Neural cell (in vitro differentiated cells): Measurements from ENCODE around the gene GNA12. TPM values are rescaled to one million over a fixed set of nuclear protein-coding genes. Genes with fewer than 3 reads are reported as not detected.

ENCODE experiments used
- H2AFZ ChIP-seq: fragments of 200-600, 300-800 bp; sonication (generic), shearing (Covaris generic); 2 replicates; pipeline ENCODE4 v1.6.0; 2014; ENCODE audit warnings: low read depth, mild to moderate bottlenecking, antibody characterized with exemption, low read length, moderate library complexity
- H3F3A ChIP-seq: fragments of 200-600 bp; shearing (Covaris generic); 2 replicates; pipeline ENCODE4 v1.6.1; 2016; ENCODE audit warnings: mild to moderate bottlenecking, moderate library complexity, mixed read lengths, antibody characterized with exemption, low read length; ENCODE audit not compliant: insufficient read depth, poor library complexity, severe bottlenecking
- H3K27ac ChIP-seq: fragments of 200-600, 300-800 bp; sonication (generic), shearing (Covaris generic); 2 replicates; pipeline ENCODE4 v1.5.1; 2014; ENCODE audit warnings: mild to moderate bottlenecking, low read length, moderate library complexity
- H3K27me3 ChIP-seq: fragments of 300-800, 200-600 bp; sonication (generic), shearing (Covaris generic); 2 replicates; pipeline ENCODE4 v1.6.0; 2014; ENCODE audit warnings: mild to moderate bottlenecking, low read depth, low read length, moderate library complexity; ENCODE audit not compliant: insufficient read depth
- H3K36me3 ChIP-seq: fragments of 300-800, 200-600 bp; sonication (generic), shearing (Covaris generic); 2 replicates; pipeline ENCODE4 v1.5.1; 2014; ENCODE audit warnings: mild to moderate bottlenecking, antibody characterized with exemption, low read length, moderate library complexity; ENCODE audit not compliant: insufficient read depth
- H3K4me2 ChIP-seq: fragments of 300-800, 200-600 bp; sonication (generic), shearing (Covaris generic); 2 replicates; pipeline ENCODE4 v1.6.0; 2014; ENCODE audit warnings: mild to moderate bottlenecking, low read length
- H3K4me3 ChIP-seq: fragments of 300-800, 200-600 bp; sonication (generic), shearing (Covaris generic); 2 replicates; pipeline ENCODE4 v1.5.1; 2014; ENCODE audit warnings: mild to moderate bottlenecking, low read length, moderate library complexity
- H3K79me2 ChIP-seq: fragments of 200-600 bp; shearing (Covaris generic); replicated peaks from 2 replicates; pipeline ENCODE4 v1.6.0; 2014; ENCODE audit warnings: mild to moderate bottlenecking, low read length, moderate library complexity; ENCODE audit not compliant: insufficient read depth
- H3K9ac ChIP-seq: fragments of 300-800, 200-600 bp; sonication (generic), shearing (Covaris generic); 2 replicates; pipeline ENCODE4 v1.6.1; 2016; ENCODE audit warnings: mild to moderate bottlenecking, low read length, mixed read lengths
- H3K9me2 ChIP-seq: fragments of 200-600 bp; shearing (Covaris generic); 2 replicates; pipeline ENCODE4 v1.6.1; 2016; ENCODE audit warnings: mild to moderate bottlenecking, low read length, mixed read lengths; ENCODE audit not compliant: insufficient read depth
- H3K9me3 ChIP-seq: fragments of 200-600, 300-800 bp; sonication (generic), shearing (Covaris generic); 2 replicates; pipeline ENCODE4 v1.6.1; 2016; ENCODE audit warnings: mild to moderate bottlenecking, mixed run types, low read length, moderate library complexity, mixed read lengths
- H4K20me1 ChIP-seq: fragments of 200-600 bp; shearing (Covaris generic); 2 replicates; pipeline ENCODE4 v1.6.1; 2016; ENCODE audit warnings: mild to moderate bottlenecking, mixed run types; ENCODE audit not compliant: insufficient read depth
- EP300 ChIP-seq: fragments of 450-650 bp; conservative IDR thresholded peaks from 2 replicates; pipeline ENCODE4 v1.6.1; 2014; ENCODE audit warnings: antibody characterized with exemption, mild to moderate bottlenecking, moderate library complexity; ENCODE audit not compliant: poor library complexity, severe bottlenecking
- EZH2 ChIP-seq: fragments of 200-600, 300-800 bp; shearing (Covaris generic), sonication (generic); IDR thresholded peaks from 2 replicates; pipeline ENCODE4 v1.6.1; 2014; ENCODE audit warnings: antibody characterized with exemption, low read length, borderline replicate concordance, mild to moderate bottlenecking; ENCODE audit not compliant: insufficient read depth, poor library complexity, severe bottlenecking
- MXI1 ChIP-seq: fragments of 450-650 bp; conservative IDR thresholded peaks from 2 replicates; pipeline ENCODE4 v1.6.1; 2014; ENCODE audit warnings: antibody characterized with exemption, mild to moderate bottlenecking; ENCODE audit not compliant: poor library complexity, severe bottlenecking
- POLR2AphosphoS5 ChIP-seq: IDR thresholded peaks from 2 replicates; pipeline ENCODE4 v1.6.1; 2012
- RAD21 ChIP-seq: fragments of 450-650 bp; conservative IDR thresholded peaks from 2 replicates; pipeline ENCODE4 v1.6.1; 2014; ENCODE audit warnings: antibody characterized with exemption, mild to moderate bottlenecking, moderate library complexity
- SMC3 ChIP-seq: fragments of 450-650 bp; conservative IDR thresholded peaks from 2 replicates; pipeline ENCODE4 v1.6.1; 2014; ENCODE audit warnings: antibody characterized with exemption, mild to moderate bottlenecking, moderate library complexity; ENCODE audit not compliant: poor library complexity
- TAF1 ChIP-seq: IDR thresholded peaks from 2 replicates; pipeline ENCODE4 v1.6.1; 2012; ENCODE audit warnings: low read depth
- polyA plus RNA-seq: library from polyadenylated mRNA; depleted of rRNA; stranded (reverse); fragments of >200 nt; gene quantifications from 2 replicates; pipeline ENCODE4 v1.2.3, GENCODE V29; 2014
- TF ChIP-seq, protein P1 (sequence below): IDR thresholded peaks from 2 replicates; pipeline ENCODE4 v1.6.1; 2012; ENCODE audit warnings: borderline replicate concordance
- TF ChIP-seq, protein P2 (sequence below): fragments of 450-650 bp; IDR thresholded peaks from 2 replicates; pipeline ENCODE4 v1.5.1; 2014; ENCODE audit warnings: antibody characterized with exemption, mild to moderate bottlenecking, moderate library complexity; ENCODE audit not compliant: poor library complexity, severe bottlenecking

GNA12 gene
- polyA plus RNA-seq, 1 donor from 2014 or later, result 15.5 TPM

DNA sequence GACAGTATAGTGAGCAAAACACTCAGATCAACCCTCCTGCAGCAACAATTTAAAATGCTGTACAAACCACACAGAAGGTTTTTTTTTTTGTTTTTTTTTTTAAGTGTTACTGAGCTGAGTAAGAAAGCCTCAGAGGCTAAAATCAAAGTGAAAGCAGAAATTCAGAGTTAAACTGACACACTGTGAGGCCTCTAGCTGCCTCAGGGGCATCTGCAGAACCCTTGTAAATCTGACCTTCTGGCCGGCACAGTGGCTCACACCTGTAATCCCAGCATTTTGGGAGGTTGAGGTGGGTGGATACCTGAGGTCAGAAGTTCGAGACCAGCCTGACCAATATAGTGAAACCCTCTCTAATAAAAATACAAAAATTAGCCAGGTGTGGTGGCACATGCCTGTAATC, 7.4 kb upstream of the GNA12 start:
- Histone ChIP-seq H3K4me2 (no peak overlapping the region), H3K9ac (no peak overlapping the region), H3K79me2 (no peaks in the 10 kb centered on the region), H3K4me3 (no peak overlapping the region), H4K20me1 (no peaks in the 10 kb centered on the region), H2AFZ (no peak overlapping the region), H3K9me3 (no peaks in the 10 kb centered on the region), H3K27ac (no peak overlapping the region), H3K9me2 (no peaks in the 10 kb centered on the region), H3F3A (no peaks in the 10 kb centered on the region), H3K36me3 (no peaks in the 10 kb centered on the region), H3K27me3 (no peaks in the 10 kb centered on the region)
- TF ChIP-seq, protein P1, sequence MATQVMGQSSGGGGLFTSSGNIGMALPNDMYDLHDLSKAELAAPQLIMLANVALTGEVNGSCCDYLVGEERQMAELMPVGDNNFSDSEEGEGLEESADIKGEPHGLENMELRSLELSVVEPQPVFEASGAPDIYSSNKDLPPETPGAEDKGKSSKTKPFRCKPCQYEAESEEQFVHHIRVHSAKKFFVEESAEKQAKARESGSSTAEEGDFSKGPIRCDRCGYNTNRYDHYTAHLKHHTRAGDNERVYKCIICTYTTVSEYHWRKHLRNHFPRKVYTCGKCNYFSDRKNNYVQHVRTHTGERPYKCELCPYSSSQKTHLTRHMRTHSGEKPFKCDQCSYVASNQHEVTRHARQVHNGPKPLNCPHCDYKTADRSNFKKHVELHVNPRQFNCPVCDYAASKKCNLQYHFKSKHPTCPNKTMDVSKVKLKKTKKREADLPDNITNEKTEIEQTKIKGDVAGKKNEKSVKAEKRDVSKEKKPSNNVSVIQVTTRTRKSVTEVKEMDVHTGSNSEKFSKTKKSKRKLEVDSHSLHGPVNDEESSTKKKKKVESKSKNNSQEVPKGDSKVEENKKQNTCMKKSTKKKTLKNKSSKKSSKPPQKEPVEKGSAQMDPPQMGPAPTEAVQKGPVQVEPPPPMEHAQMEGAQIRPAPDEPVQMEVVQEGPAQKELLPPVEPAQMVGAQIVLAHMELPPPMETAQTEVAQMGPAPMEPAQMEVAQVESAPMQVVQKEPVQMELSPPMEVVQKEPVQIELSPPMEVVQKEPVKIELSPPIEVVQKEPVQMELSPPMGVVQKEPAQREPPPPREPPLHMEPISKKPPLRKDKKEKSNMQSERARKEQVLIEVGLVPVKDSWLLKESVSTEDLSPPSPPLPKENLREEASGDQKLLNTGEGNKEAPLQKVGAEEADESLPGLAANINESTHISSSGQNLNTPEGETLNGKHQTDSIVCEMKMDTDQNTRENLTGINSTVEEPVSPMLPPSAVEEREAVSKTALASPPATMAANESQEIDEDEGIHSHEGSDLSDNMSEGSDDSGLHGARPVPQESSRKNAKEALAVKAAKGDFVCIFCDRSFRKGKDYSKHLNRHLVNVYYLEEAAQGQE, result no peak
- TF ChIP-seq SMC3, result no peak
- no peak for TF ChIP-seq POLR2AphosphoS5
- no peak for TF ChIP-seq EP300
- no peak for TF ChIP-seq TAF1
- no peak for TF ChIP-seq MXI1
- TF ChIP-seq RAD21, result no peak
- TF ChIP-seq, protein P2, sequence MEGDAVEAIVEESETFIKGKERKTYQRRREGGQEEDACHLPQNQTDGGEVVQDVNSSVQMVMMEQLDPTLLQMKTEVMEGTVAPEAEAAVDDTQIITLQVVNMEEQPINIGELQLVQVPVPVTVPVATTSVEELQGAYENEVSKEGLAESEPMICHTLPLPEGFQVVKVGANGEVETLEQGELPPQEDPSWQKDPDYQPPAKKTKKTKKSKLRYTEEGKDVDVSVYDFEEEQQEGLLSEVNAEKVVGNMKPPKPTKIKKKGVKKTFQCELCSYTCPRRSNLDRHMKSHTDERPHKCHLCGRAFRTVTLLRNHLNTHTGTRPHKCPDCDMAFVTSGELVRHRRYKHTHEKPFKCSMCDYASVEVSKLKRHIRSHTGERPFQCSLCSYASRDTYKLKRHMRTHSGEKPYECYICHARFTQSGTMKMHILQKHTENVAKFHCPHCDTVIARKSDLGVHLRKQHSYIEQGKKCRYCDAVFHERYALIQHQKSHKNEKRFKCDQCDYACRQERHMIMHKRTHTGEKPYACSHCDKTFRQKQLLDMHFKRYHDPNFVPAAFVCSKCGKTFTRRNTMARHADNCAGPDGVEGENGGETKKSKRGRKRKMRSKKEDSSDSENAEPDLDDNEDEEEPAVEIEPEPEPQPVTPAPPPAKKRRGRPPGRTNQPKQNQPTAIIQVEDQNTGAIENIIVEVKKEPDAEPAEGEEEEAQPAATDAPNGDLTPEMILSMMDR, result no peak
- TF ChIP-seq EZH2, result no peak

DNA sequence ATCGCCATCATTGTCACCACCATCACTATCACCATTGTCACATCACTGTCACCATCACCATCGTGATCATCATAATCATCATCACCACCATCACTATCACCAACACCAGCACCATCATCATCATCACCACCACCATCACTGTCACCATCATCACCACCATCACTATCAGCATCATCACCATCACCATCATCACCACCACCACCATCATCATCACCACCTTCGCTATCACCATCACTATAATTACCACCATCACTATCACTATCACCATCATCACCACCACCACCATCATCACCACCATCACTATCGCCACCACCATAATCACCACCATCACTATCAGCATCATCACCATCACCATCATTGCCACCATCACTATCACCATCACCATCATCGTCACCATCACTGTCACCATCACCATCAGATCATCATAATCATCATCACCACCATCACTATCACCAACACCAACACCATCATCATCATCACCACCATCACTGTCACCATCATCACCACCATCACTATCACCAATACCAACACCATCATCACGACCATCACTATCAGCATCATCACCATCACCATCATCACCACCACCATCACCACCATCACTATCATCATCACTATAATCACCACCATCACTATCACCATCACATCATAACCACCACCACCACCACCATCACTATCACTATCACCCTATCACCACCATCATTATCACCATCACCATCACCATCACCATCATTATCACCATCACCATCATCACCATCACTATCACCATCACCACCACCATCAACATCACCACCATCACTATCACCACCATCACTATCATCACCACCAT, 6.0 kb upstream of the GNA12 start:
- no peaks in the 10 kb centered on the region for H3K9me2 ChIP-seq
- H3K9me3 ChIP-seq, result no peaks in the 10 kb centered on the region
- no peaks in the 10 kb centered on the region for H3F3A ChIP-seq
- no peak overlapping the region for H3K9ac ChIP-seq
- H3K27me3 ChIP-seq, result no peaks in the 10 kb centered on the region
- H3K36me3 ChIP-seq, result no peaks in the 10 kb centered on the region
- no peaks in the 10 kb centered on the region for H4K20me1 ChIP-seq
- H3K4me2 ChIP-seq, result no peak overlapping the region
- H3K4me3 ChIP-seq, result no peak overlapping the region
- TF ChIP-seq SMC3, result no peak
- TF ChIP-seq, protein P2, result no peak
- no peak for TF ChIP-seq EP300
- no peak for TF ChIP-seq EZH2
- no peak for TF ChIP-seq MXI1
- TF ChIP-seq, protein P1, result no peak
- TF ChIP-seq RAD21, result no peak
- no peak for TF ChIP-seq TAF1
- no peak for TF ChIP-seq POLR2AphosphoS5
- no peak overlapping the region for H3K27ac ChIP-seq
- H2AFZ ChIP-seq, result no peak overlapping the region
- no peaks in the 10 kb centered on the region for H3K79me2 ChIP-seq
